GM12801 (cell line): ENCODE results near the gene OR6S1.

Experiments used
- TF ChIP-seq, protein P1 (sequence below): IDR thresholded peaks from one replicate; pipeline ENCODE4 v1.5.1; 2011; ENCODE audit warnings: control low read depth; ENCODE audit not compliant: insufficient read length; ENCODE audit errors: extremely low read depth

Gene OR6S1

GRCh38 chr14:20679907-20680306, 38.4 kb upstream of the OR6S1 start:
- TF ChIP-seq, protein P1, sequence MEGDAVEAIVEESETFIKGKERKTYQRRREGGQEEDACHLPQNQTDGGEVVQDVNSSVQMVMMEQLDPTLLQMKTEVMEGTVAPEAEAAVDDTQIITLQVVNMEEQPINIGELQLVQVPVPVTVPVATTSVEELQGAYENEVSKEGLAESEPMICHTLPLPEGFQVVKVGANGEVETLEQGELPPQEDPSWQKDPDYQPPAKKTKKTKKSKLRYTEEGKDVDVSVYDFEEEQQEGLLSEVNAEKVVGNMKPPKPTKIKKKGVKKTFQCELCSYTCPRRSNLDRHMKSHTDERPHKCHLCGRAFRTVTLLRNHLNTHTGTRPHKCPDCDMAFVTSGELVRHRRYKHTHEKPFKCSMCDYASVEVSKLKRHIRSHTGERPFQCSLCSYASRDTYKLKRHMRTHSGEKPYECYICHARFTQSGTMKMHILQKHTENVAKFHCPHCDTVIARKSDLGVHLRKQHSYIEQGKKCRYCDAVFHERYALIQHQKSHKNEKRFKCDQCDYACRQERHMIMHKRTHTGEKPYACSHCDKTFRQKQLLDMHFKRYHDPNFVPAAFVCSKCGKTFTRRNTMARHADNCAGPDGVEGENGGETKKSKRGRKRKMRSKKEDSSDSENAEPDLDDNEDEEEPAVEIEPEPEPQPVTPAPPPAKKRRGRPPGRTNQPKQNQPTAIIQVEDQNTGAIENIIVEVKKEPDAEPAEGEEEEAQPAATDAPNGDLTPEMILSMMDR = no peak

DNA sequence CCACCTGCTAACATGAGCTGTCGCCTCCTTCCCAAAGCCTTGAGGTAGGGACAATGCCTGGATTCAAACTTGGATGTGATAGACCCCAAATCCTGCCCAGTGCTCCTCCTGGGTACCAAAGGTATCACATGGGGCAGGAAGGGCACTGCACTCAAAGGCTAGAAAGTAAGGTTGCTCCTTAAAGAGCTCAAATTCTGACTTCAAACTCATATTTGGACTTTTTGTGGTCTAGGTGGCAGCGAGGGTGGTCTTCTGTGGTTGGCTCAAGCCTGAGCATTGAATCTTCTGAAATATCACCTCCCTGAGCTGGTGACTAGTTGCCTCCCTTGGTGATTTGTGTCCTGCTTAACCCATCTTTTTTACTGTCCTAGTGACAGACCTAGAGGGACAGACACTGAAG, 34.6 kb upstream of the OR6S1 start:
- TF ChIP-seq, protein P1 = no peak

GRCh38 chr14:20675669-20676068, 34.2 kb upstream of the OR6S1 start:
- TF ChIP-seq, protein P1 = no peak

GRCh38 chr14:20671597-20672283, 30.2 kb upstream of the OR6S1 start:
- TF ChIP-seq, protein P1 = no peak

DNA sequence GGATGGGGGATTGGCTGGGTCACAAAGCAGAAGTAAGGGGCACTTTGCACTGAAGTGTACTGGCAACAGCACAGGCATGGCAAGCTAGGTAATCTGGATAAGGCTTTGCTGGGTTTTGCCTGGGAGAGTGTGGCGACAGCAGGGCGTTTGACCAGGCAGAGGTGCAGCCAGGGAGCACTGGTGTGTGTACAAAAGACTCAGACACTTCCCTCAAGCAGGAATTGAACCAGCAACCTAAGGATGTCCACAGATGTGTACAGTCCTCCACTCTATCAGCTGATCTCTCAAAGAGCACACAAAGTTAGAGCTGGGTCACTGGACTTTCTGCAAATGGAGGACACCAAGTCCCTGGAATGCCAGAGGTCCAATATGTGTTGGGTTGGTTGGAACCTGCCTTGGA, 27.5 kb upstream of the OR6S1 start:
- TF ChIP-seq, protein P1 = no peak

GRCh38 chr14:20667957-20668356, 26.5 kb upstream of the OR6S1 start:
- TF ChIP-seq, protein P1 = no peak

- TF ChIP-seq, protein P1 = no peak
Measured at GRCh38 chr14:20662968-20663732, 21.7 kb upstream of the OR6S1 start.
